ENCODE measurements around the gene SLC4A5.
"Not testable (repeated sequence)": the region's sequence is repeated elsewhere in the genome, so short reads cannot be mapped to it uniquely, and the experiment has no call there.

SLC4A5 gene

GRCh38 chr2:74226648-74227213 is 116.5 kb downstream of the SLC4A5 start:
- Histone ChIP-seq H3K9me3 (ENCODE audit: control insufficient read depth in 1 of 2, low read length in 2 of 2) (no peaks in the 10 kb centered on the region), H3K36me3 (ENCODE audit: control insufficient read depth in 1 of 2, insufficient read depth in 2 of 2, low read length in 2 of 2) (no peaks in the 10 kb centered on the region), H3K4me1 (ENCODE audit: control insufficient read depth in 1 of 2, insufficient read depth in 2 of 2, low read length in 2 of 2) (no peaks in the 10 kb centered on the region), H3K27me3 (ENCODE audit: control insufficient read depth in 1 of 2, insufficient read depth in 2 of 2, low read length in 2 of 2) (no peaks in the 10 kb centered on the region), H3K27ac (ENCODE audit: low read depth, low read length) (no peak overlapping the region), H3K9ac (ENCODE audit: low read depth in 1 of 2, low read length in 2 of 2) (no peak overlapping the region), H3K4me3 (ENCODE audit: low read depth in 1 of 2, low read length in 2 of 2) (no peak overlapping the region)

GRCh38 chr2:74225698-74226459 is 117.3 kb downstream of the SLC4A5 start:
- H3K27ac ChIP-seq (ENCODE audit: low read depth, low read length) = no peak overlapping the region
- H3K9me3 ChIP-seq (ENCODE audit: control insufficient read depth in 1 of 2, low read length in 2 of 2) = no peaks in the 10 kb centered on the region
- H3K4me1 ChIP-seq (ENCODE audit: control insufficient read depth in 1 of 2, insufficient read depth in 2 of 2, low read length in 2 of 2) = no peaks in the 10 kb centered on the region
- H3K4me3 ChIP-seq (ENCODE audit: low read depth in 1 of 2, low read length in 2 of 2) = no peak overlapping the region
- no peaks in the 10 kb centered on the region for H3K27me3 ChIP-seq (ENCODE audit: control insufficient read depth in 1 of 2, insufficient read depth in 2 of 2, low read length in 2 of 2)
- H3K9ac ChIP-seq (ENCODE audit: low read depth in 1 of 2, low read length in 2 of 2) = no peak overlapping the region
- no peaks in the 10 kb centered on the region for H3K36me3 ChIP-seq (ENCODE audit: control insufficient read depth in 1 of 2, insufficient read depth in 2 of 2, low read length in 2 of 2)

- no peak overlapping the region for H3K4me3 ChIP-seq (ENCODE audit: low read depth in 1 of 2, low read length in 2 of 2)
- no peaks in the 10 kb centered on the region for H3K4me1 ChIP-seq (ENCODE audit: control insufficient read depth in 1 of 2, insufficient read depth in 2 of 2, low read length in 2 of 2)
- H3K9me3 ChIP-seq (ENCODE audit: control insufficient read depth in 1 of 2, low read length in 2 of 2) = no peaks in the 10 kb centered on the region
- no peaks in the 10 kb centered on the region for H3K27me3 ChIP-seq (ENCODE audit: control insufficient read depth in 1 of 2, insufficient read depth in 2 of 2, low read length in 2 of 2)
- no peak overlapping the region for H3K27ac ChIP-seq (ENCODE audit: low read depth, low read length)
- no peaks in the 10 kb centered on the region for H3K36me3 ChIP-seq (ENCODE audit: control insufficient read depth in 1 of 2, insufficient read depth in 2 of 2, low read length in 2 of 2)
- H3K9ac ChIP-seq (ENCODE audit: low read depth in 1 of 2, low read length in 2 of 2) = no peak overlapping the region
Measured at GRCh38 chr2:74223941-74224770, 119.1 kb downstream of the SLC4A5 start.

- Histone ChIP-seq H3K27ac (ENCODE audit: low read depth, low read length) (no peak overlapping the region), H3K9ac (ENCODE audit: low read depth in 1 of 2, low read length in 2 of 2) (no peak overlapping the region), H3K4me3 (ENCODE audit: low read depth in 1 of 2, low read length in 2 of 2) (no peak overlapping the region), H3K4me1 (ENCODE audit: control insufficient read depth in 1 of 2, insufficient read depth in 2 of 2, low read length in 2 of 2) (no peaks in the 10 kb centered on the region), H3K36me3 (ENCODE audit: control insufficient read depth in 1 of 2, insufficient read depth in 2 of 2, low read length in 2 of 2) (peaks cover 0 to 4% of the 10 kb centered on the region in 2 donors), H3K9me3 (ENCODE audit: control insufficient read depth in 1 of 2, low read length in 2 of 2) (no peaks in the 10 kb centered on the region), H3K27me3 (ENCODE audit: control insufficient read depth in 1 of 2, insufficient read depth in 2 of 2, low read length in 2 of 2) (no peaks in the 10 kb centered on the region)
Measured at GRCh38 chr2:74222300-74222650, 120.9 kb downstream of the SLC4A5 start.

- Histone ChIP-seq H3K4me1 (ENCODE audit: control insufficient read depth in 1 of 2, insufficient read depth in 2 of 2, low read length in 2 of 2) (no peaks in the 10 kb centered on the region), H3K27me3 (ENCODE audit: control insufficient read depth in 1 of 2, insufficient read depth in 2 of 2, low read length in 2 of 2) (no peaks in the 10 kb centered on the region), H3K9ac (ENCODE audit: low read depth in 1 of 2, low read length in 2 of 2) (no peak overlapping the region), H3K4me3 (ENCODE audit: low read depth in 1 of 2, low read length in 2 of 2) (no peak overlapping the region), H3K27ac (ENCODE audit: low read depth, low read length) (no peak overlapping the region), H3K36me3 (ENCODE audit: control insufficient read depth in 1 of 2, insufficient read depth in 2 of 2, low read length in 2 of 2) (peaks cover 0 to 8% of the 10 kb centered on the region in 2 donors), H3K9me3 (ENCODE audit: control insufficient read depth in 1 of 2, low read length in 2 of 2) (no peaks in the 10 kb centered on the region)
Measured at GRCh38 chr2:74221604-74222299, 121.5 kb downstream of the SLC4A5 start.

- Histone ChIP-seq H3K4me3 (ENCODE audit: low read depth in 1 of 2, low read length in 2 of 2) (no peak overlapping the region), H3K9ac (ENCODE audit: low read depth in 1 of 2, low read length in 2 of 2) (no peak overlapping the region), H3K36me3 (ENCODE audit: control insufficient read depth in 1 of 2, insufficient read depth in 2 of 2, low read length in 2 of 2) (peaks cover under 1 to 11% of the 10 kb centered on the region in 2 donors), H3K27me3 (ENCODE audit: control insufficient read depth in 1 of 2, insufficient read depth in 2 of 2, low read length in 2 of 2) (no peaks in the 10 kb centered on the region), H3K27ac (ENCODE audit: low read depth, low read length) (no peak overlapping the region), H3K4me1 (ENCODE audit: control insufficient read depth in 1 of 2, insufficient read depth in 2 of 2, low read length in 2 of 2) (no peaks in the 10 kb centered on the region), H3K9me3 (ENCODE audit: control insufficient read depth in 1 of 2, low read length in 2 of 2) (no peaks in the 10 kb centered on the region)
Measured at GRCh38 chr2:74221091-74221490, 122.1 kb downstream of the SLC4A5 start.

GRCh38 chr2:74219846-74220486 is 123.2 kb downstream of the SLC4A5 start:
- Histone ChIP-seq H3K4me3 (ENCODE audit: low read depth in 1 of 2, low read length in 2 of 2) (no peak overlapping the region), H3K27ac (ENCODE audit: low read depth, low read length) (no peak overlapping the region), H3K27me3 (ENCODE audit: control insufficient read depth in 1 of 2, insufficient read depth in 2 of 2, low read length in 2 of 2) (no peaks in the 10 kb centered on the region), H3K9me3 (ENCODE audit: control insufficient read depth in 1 of 2, low read length in 2 of 2) (no peaks in the 10 kb centered on the region), H3K9ac (ENCODE audit: low read depth in 1 of 2, low read length in 2 of 2) (no peak overlapping the region), H3K4me1 (ENCODE audit: control insufficient read depth in 1 of 2, insufficient read depth in 2 of 2, low read length in 2 of 2) (no peaks in the 10 kb centered on the region), H3K36me3 (ENCODE audit: control insufficient read depth in 1 of 2, insufficient read depth in 2 of 2, low read length in 2 of 2) (peaks cover 4 to 14% of the 10 kb centered on the region in 2 donors)

- H3K9me3 ChIP-seq (ENCODE audit: control insufficient read depth in 1 of 2, low read length in 2 of 2) = no peaks in the 10 kb centered on the region
- H3K4me3 ChIP-seq (ENCODE audit: low read depth in 1 of 2, low read length in 2 of 2) = no peak overlapping the region
- H3K9ac ChIP-seq (ENCODE audit: low read depth in 1 of 2, low read length in 2 of 2) = no peak overlapping the region
- no peaks in the 10 kb centered on the region for H3K4me1 ChIP-seq (ENCODE audit: control insufficient read depth in 1 of 2, insufficient read depth in 2 of 2, low read length in 2 of 2)
- peaks cover 10 to 30% of the 10 kb centered on the region in 2 donors for H3K36me3 ChIP-seq (ENCODE audit: control insufficient read depth in 1 of 2, insufficient read depth in 2 of 2, low read length in 2 of 2)
- H3K27ac ChIP-seq (ENCODE audit: low read depth, low read length) = no peak overlapping the region
- no peaks in the 10 kb centered on the region for H3K27me3 ChIP-seq (ENCODE audit: control insufficient read depth in 1 of 2, insufficient read depth in 2 of 2, low read length in 2 of 2)
Measured at GRCh38 chr2:74216642-74217041, 126.6 kb downstream of the SLC4A5 start.

- H3K9me3 ChIP-seq (ENCODE audit: control insufficient read depth in 1 of 2, low read length in 2 of 2); H3K9ac ChIP-seq (ENCODE audit: low read depth in 1 of 2, low read length in 2 of 2); H3K27ac ChIP-seq (ENCODE audit: low read depth, low read length); H3K27me3 ChIP-seq (ENCODE audit: control insufficient read depth in 1 of 2, insufficient read depth in 2 of 2, low read length in 2 of 2); H3K4me1 ChIP-seq (ENCODE audit: control insufficient read depth in 1 of 2, insufficient read depth in 2 of 2, low read length in 2 of 2); H3K4me3 ChIP-seq (ENCODE audit: low read depth in 1 of 2, low read length in 2 of 2): not testable (repeated sequence)
- H3K36me3 ChIP-seq (ENCODE audit: control insufficient read depth in 1 of 2, insufficient read depth in 2 of 2, low read length in 2 of 2) = peaks cover 14 to 37% of the 10 kb centered on the region in 2 donors
Measured at GRCh38 chr2:74215771-74216170, 127.4 kb downstream of the SLC4A5 start.
